ENCODE data around the gene C17orf78.
A peak's percentile ranks its signal among the peaks of the same experiment; 100 is the strongest.
"Not testable (repeated sequence)": the region's sequence is repeated elsewhere in the genome, so short reads cannot be mapped to it uniquely, and the experiment has no call there.

Gene C17orf78
- 0 reads per million in 9 experiments for total RNA-seq

GRCh38 chr17:37375706-37376105 lies at the start of gene C17orf78:
Gene C17orf78, plus strand, starts transcription at chr17:37375985. Its CDS starts 108 bp downstream, at chr17:37376093.
- ATAC-seq (replicated peaks): no peak
- H3K9me3 Mint-ChIP-seq: no peaks in the 10 kb centered on the region
- H3K27me3 Mint-ChIP-seq: no peaks in the 10 kb centered on the region
- H3K4me1 Mint-ChIP-seq (ENCODE audit: low read depth in 2 of 2): no peaks in the 10 kb centered on the region
- no peak for DNase-seq
- no peak within 1 kb of the TSS for H3K27ac Mint-ChIP-seq
- no peak within 1 kb of the TSS for H3K4me3 Mint-ChIP-seq
- no peaks in the 10 kb centered on the region for H3K36me3 Mint-ChIP-seq (ENCODE audit: insufficient read depth)

- peaks cover 11% of the 10 kb centered on the region for H3K36me3 Mint-ChIP-seq (ENCODE audit: insufficient read depth)
- DNase-seq: no peak
- no peaks in the 10 kb centered on the region for H3K4me1 Mint-ChIP-seq (ENCODE audit: low read depth in 2 of 2)
- ATAC-seq (replicated peaks): no peak
- no peak overlapping the region for H3K27ac Mint-ChIP-seq
- no peaks in the 10 kb centered on the region for H3K27me3 Mint-ChIP-seq
- H3K4me3 Mint-ChIP-seq: no peak overlapping the region
- no peaks in the 10 kb centered on the region for H3K9me3 Mint-ChIP-seq
Observed at GRCh38 chr17:37327341-37328090, 48.3 kb upstream of the C17orf78 start.

- Mint-ChIP-seq H3K4me1 (ENCODE audit: low read depth in 2 of 2) (peaks cover 0 to 5% of the 10 kb centered on the region in 2 donors), H3K9me3 (no peaks in the 10 kb centered on the region), H3K4me3 (no peak overlapping the region), H3K27me3 (no peaks in the 10 kb centered on the region), H3K27ac (no peak overlapping the region), H3K36me3 (ENCODE audit: insufficient read depth) (peaks cover 5% of the 10 kb centered on the region)
- ATAC-seq (replicated peaks) (no peak), DNase-seq (no peak)
Observed at GRCh38 chr17:37338847-37339246, 36.9 kb upstream of the C17orf78 start.

GRCh38 chr17:37339321-37339720 lies 36.5 kb upstream of the C17orf78 start:
- ATAC-seq (replicated peaks): no peak
- H3K27me3 Mint-ChIP-seq: no peaks in the 10 kb centered on the region
- H3K36me3 Mint-ChIP-seq (ENCODE audit: insufficient read depth): peaks cover 5% of the 10 kb centered on the region
- no peak for DNase-seq
- H3K27ac Mint-ChIP-seq: no peak overlapping the region
- peaks cover 0 to 5% of the 10 kb centered on the region in 2 donors for H3K4me1 Mint-ChIP-seq (ENCODE audit: low read depth in 2 of 2)
- no peaks in the 10 kb centered on the region for H3K9me3 Mint-ChIP-seq
- no peak overlapping the region for H3K4me3 Mint-ChIP-seq

GRCh38 chr17:37340804-37341203 lies 35.0 kb upstream of the C17orf78 start:
- no peak for DNase-seq
- Mint-ChIP-seq H3K36me3 (ENCODE audit: insufficient read depth) (peaks cover 5% of the 10 kb centered on the region), H3K4me1 (ENCODE audit: low read depth in 2 of 2) (peaks cover 3 to 4% of the 10 kb centered on the region in 2 donors), H3K9me3 (no peaks in the 10 kb centered on the region), H3K4me3 (no peak overlapping the region), H3K27me3 (no peaks in the 10 kb centered on the region), H3K27ac (no peak overlapping the region)
- ATAC-seq (replicated peaks): no peak

- Mint-ChIP-seq H3K36me3 (ENCODE audit: insufficient read depth) (peaks cover 11% of the 10 kb centered on the region), H3K4me3 (no peak overlapping the region), H3K4me1 (ENCODE audit: low read depth in 2 of 2) (peaks cover 3 to 5% of the 10 kb centered on the region in 2 donors), H3K27ac (no peak overlapping the region), H3K9me3 (no peaks in the 10 kb centered on the region), H3K27me3 (no peaks in the 10 kb centered on the region)
- no peak for DNase-seq
- ATAC-seq (replicated peaks): no peak
Observed at GRCh38 chr17:37342589-37342988, 33.2 kb upstream of the C17orf78 start.

GRCh38 chr17:37344519-37344918 lies 31.3 kb upstream of the C17orf78 start:
- DNase-seq (no peak), ATAC-seq (replicated peaks) (no peak)
- Mint-ChIP-seq H3K27me3 (no peaks in the 10 kb centered on the region), H3K4me3 (no peak overlapping the region), H3K9me3 (no peaks in the 10 kb centered on the region), H3K4me1 (ENCODE audit: low read depth in 2 of 2) (peaks cover 3 to 5% of the 10 kb centered on the region in 2 donors), H3K27ac (no peak overlapping the region), H3K36me3 (ENCODE audit: insufficient read depth) (peaks cover 8% of the 10 kb centered on the region)

GRCh38 chr17:37346863-37347402 lies 28.9 kb upstream of the C17orf78 start:
- not testable (repeated sequence) for H3K4me3 Mint-ChIP-seq; H3K27ac Mint-ChIP-seq; H3K36me3 Mint-ChIP-seq (ENCODE audit: insufficient read depth); H3K27me3 Mint-ChIP-seq; ATAC-seq (replicated peaks); H3K9me3 Mint-ChIP-seq; H3K4me1 Mint-ChIP-seq (ENCODE audit: low read depth in 2 of 2); DNase-seq

GRCh38 chr17:37356796-37357569 lies 18.8 kb upstream of the C17orf78 start:
- H3K4me1 Mint-ChIP-seq (ENCODE audit: low read depth in 2 of 2): peaks cover 15 to 17% of the 10 kb centered on the region in 2 donors
- peak overlapping the region in 1 of 2 donors; percentile 94 for H3K27ac Mint-ChIP-seq
- H3K9me3 Mint-ChIP-seq; H3K36me3 Mint-ChIP-seq (ENCODE audit: insufficient read depth); DNase-seq; H3K27me3 Mint-ChIP-seq; ATAC-seq (replicated peaks): not testable (repeated sequence)
- peak overlapping the region in 1 of 2 donors; percentile 83 for H3K4me3 Mint-ChIP-seq

GRCh38 chr17:37358098-37358829 lies 17.5 kb upstream of the C17orf78 start:
- H3K4me1 Mint-ChIP-seq (ENCODE audit: low read depth in 2 of 2): peaks cover 15 to 17% of the 10 kb centered on the region in 2 donors
- no peaks in the 10 kb centered on the region for H3K9me3 Mint-ChIP-seq
- peak overlapping the region; percentile 83 to 86 for H3K4me3 Mint-ChIP-seq
- H3K27me3 Mint-ChIP-seq: no peaks in the 10 kb centered on the region
- DNase-seq (peak in 1 of 3 experiments; percentile 4), ATAC-seq (replicated peaks) (no peak)
- no peaks in the 10 kb centered on the region for H3K36me3 Mint-ChIP-seq (ENCODE audit: insufficient read depth)
- peak overlapping the region; percentile 88 to 94 for H3K27ac Mint-ChIP-seq

- ATAC-seq (replicated peaks): peak; percentile 92
- Mint-ChIP-seq H3K9me3 (no peaks in the 10 kb centered on the region), H3K4me1 (ENCODE audit: low read depth in 2 of 2) (peaks cover 15 to 17% of the 10 kb centered on the region in 2 donors), H3K27me3 (no peaks in the 10 kb centered on the region), H3K27ac (peak overlapping the region; percentile 88 to 94), H3K4me3 (peak overlapping the region; percentile 83 to 86), H3K36me3 (ENCODE audit: insufficient read depth) (no peaks in the 10 kb centered on the region)
- peak; percentile 89 to 92 (median 92) for DNase-seq
Observed at GRCh38 chr17:37358830-37359681, 16.7 kb upstream of the C17orf78 start.

- ATAC-seq (replicated peaks): no peak
- peak overlapping the region; percentile 83 to 86 for H3K4me3 Mint-ChIP-seq
- no peaks in the 10 kb centered on the region for H3K27me3 Mint-ChIP-seq
- peak overlapping the region; percentile 88 to 94 for H3K27ac Mint-ChIP-seq
- H3K4me1 Mint-ChIP-seq (ENCODE audit: low read depth in 2 of 2): peaks cover 15 to 17% of the 10 kb centered on the region in 2 donors
- no peak for DNase-seq
- H3K9me3 Mint-ChIP-seq: no peaks in the 10 kb centered on the region
- H3K36me3 Mint-ChIP-seq (ENCODE audit: insufficient read depth): no peaks in the 10 kb centered on the region
Observed at GRCh38 chr17:37359682-37360188, 16.1 kb upstream of the C17orf78 start.

Data from effector memory CD8-positive, alpha-beta T cell (primary cell).